Measurements from ENCODE around the gene CRLF1.
A peak's percentile ranks its signal among the peaks of the same experiment; 100 is the strongest.

CRLF1 gene

GRCh38 chr19:18636183-18636968 lies 29.8 kb upstream of the CRLF1 start:
- H3K4me2 ChIP-seq (ENCODE audit: low read depth, low read length, poor library complexity, severe bottlenecking), result peak overlapping the region; percentile 91
- TF ChIP-seq EZH2phosphoT487 (IDR thresholded peaks at IDR 0.05; ENCODE audit: borderline replicate concordance), result no peak
- TF ChIP-seq CTCF (conservative IDR thresholded peaks at IDR 0.05; ENCODE audit: low read length), result no peak
- no peaks in the 10 kb centered on the region for H3K9me2 ChIP-seq (replicated peaks; ENCODE audit: low read depth, low read length)
- no peaks in the 10 kb centered on the region for H3F3A ChIP-seq (ENCODE audit: low read depth)
- peak overlapping the region; percentile 95 for H3K4me3 ChIP-seq (ENCODE audit: low read length, poor library complexity, severe bottlenecking)
- H4K20me1 ChIP-seq (ENCODE audit: insufficient read depth, low read length, poor library complexity, severe bottlenecking), result peaks cover 5% of the 10 kb centered on the region
- H3K36me3 ChIP-seq (ENCODE audit: insufficient read depth, low read length), result no peaks in the 10 kb centered on the region
- peak overlapping the region; percentile 91 for H3K9ac ChIP-seq (ENCODE audit: low read depth, low read length, poor library complexity, severe bottlenecking)
- no peaks in the 10 kb centered on the region for H3K27me3 ChIP-seq (ENCODE audit: insufficient read depth, low read length, poor library complexity, severe bottlenecking)
- H3K79me2 ChIP-seq (ENCODE audit: insufficient read depth, low read length), result peaks cover 16% of the 10 kb centered on the region; the same call in 1 of the 2 replicates
- peaks cover 11% of the 10 kb centered on the region for H3K4me1 ChIP-seq (ENCODE audit: insufficient read depth, low read length, poor library complexity, severe bottlenecking)
- peak overlapping the region; percentile 90 for H2AFZ ChIP-seq (ENCODE audit: low read length)
- H3K9me3 ChIP-seq (ENCODE audit: insufficient read depth, low read depth, low read length), result no peaks in the 10 kb centered on the region

- no peaks in the 10 kb centered on the region for H3K36me3 ChIP-seq (ENCODE audit: insufficient read depth, low read length)
- no peaks in the 10 kb centered on the region for H3K27me3 ChIP-seq (ENCODE audit: insufficient read depth, low read length, poor library complexity, severe bottlenecking)
- peaks cover 5% of the 10 kb centered on the region for H4K20me1 ChIP-seq (ENCODE audit: insufficient read depth, low read length, poor library complexity, severe bottlenecking)
- peak overlapping the region; percentile 26 for H3K4me2 ChIP-seq (ENCODE audit: low read depth, low read length, poor library complexity, severe bottlenecking)
- peak overlapping the region; percentile 22 for H3K4me3 ChIP-seq (ENCODE audit: low read length, poor library complexity, severe bottlenecking)
- peaks cover 16% of the 10 kb centered on the region; the same call in 1 of the 2 replicates for H3K79me2 ChIP-seq (ENCODE audit: insufficient read depth, low read length)
- H3F3A ChIP-seq (ENCODE audit: low read depth), result no peaks in the 10 kb centered on the region
- TF ChIP-seq CTCF (conservative IDR thresholded peaks at IDR 0.05; ENCODE audit: low read length) (no peak), EZH2phosphoT487 (IDR thresholded peaks at IDR 0.05; ENCODE audit: borderline replicate concordance) (no peak)
- no peak overlapping the region for H2AFZ ChIP-seq (ENCODE audit: low read length)
- H3K9me3 ChIP-seq (ENCODE audit: insufficient read depth, low read depth, low read length), result no peaks in the 10 kb centered on the region
- peaks cover 11% of the 10 kb centered on the region for H3K4me1 ChIP-seq (ENCODE audit: insufficient read depth, low read length, poor library complexity, severe bottlenecking)
- no peaks in the 10 kb centered on the region for H3K9me2 ChIP-seq (replicated peaks; ENCODE audit: low read depth, low read length)
- H3K9ac ChIP-seq (ENCODE audit: low read depth, low read length, poor library complexity, severe bottlenecking), result no peak overlapping the region
Measured at GRCh38 chr19:18635831-18636182, 29.2 kb upstream of the CRLF1 start.

- Histone ChIP-seq H3K4me1 (ENCODE audit: insufficient read depth, low read length, poor library complexity, severe bottlenecking) (peaks cover 9% of the 10 kb centered on the region), H3K9me3 (ENCODE audit: insufficient read depth, low read depth, low read length) (no peaks in the 10 kb centered on the region), H3F3A (ENCODE audit: low read depth) (no peaks in the 10 kb centered on the region), H4K20me1 (ENCODE audit: insufficient read depth, low read length, poor library complexity, severe bottlenecking) (peaks cover 5% of the 10 kb centered on the region), H3K27me3 (ENCODE audit: insufficient read depth, low read length, poor library complexity, severe bottlenecking) (no peaks in the 10 kb centered on the region), H2AFZ (ENCODE audit: low read length) (no peak overlapping the region), H3K4me2 (ENCODE audit: low read depth, low read length, poor library complexity, severe bottlenecking) (no peak overlapping the region), H3K9me2 (replicated peaks; ENCODE audit: low read depth, low read length) (no peaks in the 10 kb centered on the region), H3K36me3 (ENCODE audit: insufficient read depth, low read length) (no peaks in the 10 kb centered on the region), H3K9ac (ENCODE audit: low read depth, low read length, poor library complexity, severe bottlenecking) (no peak overlapping the region), H3K79me2 (ENCODE audit: insufficient read depth, low read length) (peaks cover 16% of the 10 kb centered on the region; the same call in 1 of the 2 replicates), H3K4me3 (ENCODE audit: low read length, poor library complexity, severe bottlenecking) (no peak overlapping the region)
- no peak for TF ChIP-seq EZH2phosphoT487 (IDR thresholded peaks at IDR 0.05; ENCODE audit: borderline replicate concordance)
- no peak for TF ChIP-seq CTCF (conservative IDR thresholded peaks at IDR 0.05; ENCODE audit: low read length)
Measured at GRCh38 chr19:18634612-18635297, 28.2 kb upstream of the CRLF1 start.

All from Loucy (cell line).